Measurements from ENCODE around the gene LGALS4. TPM values are rescaled to one million over a fixed set of nuclear protein-coding genes. Genes with fewer than 3 reads are reported as not detected.

The LGALS4 gene
- total and polyA plus RNA-seq, 9 of the 15 experiments (the other 6 are each of a cell fraction or from before 2014, with no cell fraction given), result 0.08 to 1.1 (median 0.30) TPM; not detected in 3

GRCh38 chr19:38843175-38843758, 30.5 kb upstream of the LGALS4 start (continued):
- no peak for TF ChIP-seq RREB1 (CRISPR knock-in tag; IDR thresholded peaks at IDR 0.05)

GRCh38 chr19:38842439-38843174, 29.9 kb upstream of the LGALS4 start:
- Histone ChIP-seq H3K9ac (ENCODE audit: insufficient read depth in 1 of 2, low read depth in 2 of 2, low read length in 2 of 2) (peak overlapping the region in 1 of 2 experiments; percentile 76; a peak in 2 of 4 replicates), H3K79me2 (ENCODE audit: control insufficient read depth, insufficient read depth, low read length) (peaks cover 67% of the 10 kb centered on the region), H3K27me3 (ENCODE audit: control insufficient read depth in 2 of 2, insufficient read depth in 2 of 2, low read length in 2 of 2) (no peaks in the 10 kb centered on the region), H4K20me1 (replicated peaks; ENCODE audit: control insufficient read depth, insufficient read depth, low read length) (peaks cover 29% of the 10 kb centered on the region), H3K9me3 (replicated peaks; ENCODE audit: control insufficient read depth, insufficient read depth, low read depth, low read length) (no peaks in the 10 kb centered on the region), H3K4me1 (replicated peaks in 1 of 2; ENCODE audit: control insufficient read depth in 2 of 2, insufficient read depth in 2 of 2, low read length in 2 of 2) (peaks cover 3 to 16% of the 10 kb centered on the region in 2 experiments; a peak in 4 of 5 replicates), H3K36me3 (ENCODE audit: control insufficient read depth, insufficient read depth, low read length) (peaks cover 99% of the 10 kb centered on the region), H3K4me3 (no peak overlapping the region), H2AFZ (ENCODE audit: low read depth, low read length) (no peak overlapping the region), H3K27ac (ENCODE audit: extremely low read depth, low read depth, low read length) (peak overlapping the region; percentile 10; the same call in 2 of the 3 replicates), H3K4me2 (ENCODE audit: insufficient read depth, low read length) (no peak overlapping the region), H3K9me1 (ENCODE audit: control insufficient read depth, insufficient read depth, low read length) (no peaks in the 10 kb centered on the region)
- in situ Hi-C loops (cut with MboI) (no loop called here), intact Hi-C loops (cut with micrococcal nuclease) (no loop called here)
- BruUV-seq (replicated peaks), result no TSS peak
- peak in 1 of 4 experiments; percentile 2 for DNase-seq (ENCODE audit: extremely low read depth in 1 of 4, low spot score in 3 of 4)
- no peak for ATAC-seq
- WGBS (ENCODE audit: insufficient coverage, low coverage, missing lambda C conversion rate), result 92% methylated on average over 17 of the region's 17 CpGs
- ChIA-PET CTCF (ENCODE audit: low intra/inter-chr PET ratio) (no interaction called here), POLR2A (interaction anchor here (0.6 to 1.3 kb wide), 6 partner anchors 9 to 455 kb away, joined by 3 to 4 read pairs (median 3); partner anchors contain the start of gene ECH1)
- no peak for FAIRE-seq
- TF ChIP-seq RBFOX2 (IDR thresholded peaks at IDR 0.05; ENCODE audit: low read depth, low read length) (peak; percentile 75), ZFP91 (CRISPR knock-in tag; IDR thresholded peaks at IDR 0.05) (no peak), POLR2G (IDR thresholded peaks at IDR 0.05; ENCODE audit: low read depth, low read length) (peak; percentile 67), CREM (IDR thresholded peaks at IDR 0.05; ENCODE audit: low read depth) (no peak), POLR2AphosphoS5 (IDR thresholded peaks at IDR 0.05; ENCODE audit: control insufficient read depth, insufficient read depth, low read depth, low read length) (peak; percentile 33; the same call in 1 of the 2 replicates), ATF2 (CRISPR knock-in tag; IDR thresholded peaks at IDR 0.05) (no peak), LCOR (CRISPR knock-in tag; IDR thresholded peaks at IDR 0.05) (no peak), YBX1 (IDR thresholded peaks at IDR 0.05) (no peak), POLR2A (conservative IDR thresholded peaks at IDR 0.05) (no peak), RFX7 (CRISPR knock-in tag; IDR thresholded peaks at IDR 0.05) (no peak)
